Neural cell (in vitro differentiated cells): ENCODE measurements around the gene TNIP1. TPM values are rescaled to one million over a fixed set of nuclear protein-coding genes. Genes with fewer than 3 reads are reported as not detected.

Experiments used
- H2AFZ ChIP-seq: fragments of 200-600, 300-800 bp; sonication (generic), shearing (Covaris generic); 2 replicates; pipeline ENCODE4 v1.6.0; 2014; ENCODE audit warnings: low read depth, mild to moderate bottlenecking, antibody characterized with exemption, low read length, moderate library complexity
- H3F3A ChIP-seq: fragments of 200-600 bp; shearing (Covaris generic); 2 replicates; pipeline ENCODE4 v1.6.1; 2016; ENCODE audit warnings: mild to moderate bottlenecking, moderate library complexity, mixed read lengths, antibody characterized with exemption, low read length; ENCODE audit not compliant: insufficient read depth, poor library complexity, severe bottlenecking
- H3K27ac ChIP-seq: fragments of 200-600, 300-800 bp; sonication (generic), shearing (Covaris generic); 2 replicates; pipeline ENCODE4 v1.5.1; 2014; ENCODE audit warnings: mild to moderate bottlenecking, low read length, moderate library complexity
- H3K27me3 ChIP-seq: fragments of 300-800, 200-600 bp; sonication (generic), shearing (Covaris generic); 2 replicates; pipeline ENCODE4 v1.6.0; 2014; ENCODE audit warnings: mild to moderate bottlenecking, low read depth, low read length, moderate library complexity; ENCODE audit not compliant: insufficient read depth
- H3K36me3 ChIP-seq: fragments of 300-800, 200-600 bp; sonication (generic), shearing (Covaris generic); 2 replicates; pipeline ENCODE4 v1.5.1; 2014; ENCODE audit warnings: mild to moderate bottlenecking, antibody characterized with exemption, low read length, moderate library complexity; ENCODE audit not compliant: insufficient read depth
- H3K4me2 ChIP-seq: fragments of 300-800, 200-600 bp; sonication (generic), shearing (Covaris generic); 2 replicates; pipeline ENCODE4 v1.6.0; 2014; ENCODE audit warnings: mild to moderate bottlenecking, low read length
- H3K4me3 ChIP-seq: fragments of 300-800, 200-600 bp; sonication (generic), shearing (Covaris generic); 2 replicates; pipeline ENCODE4 v1.5.1; 2014; ENCODE audit warnings: mild to moderate bottlenecking, low read length, moderate library complexity
- H3K79me2 ChIP-seq: fragments of 200-600 bp; shearing (Covaris generic); replicated peaks from 2 replicates; pipeline ENCODE4 v1.6.0; 2014; ENCODE audit warnings: mild to moderate bottlenecking, low read length, moderate library complexity; ENCODE audit not compliant: insufficient read depth
- H3K9ac ChIP-seq: fragments of 300-800, 200-600 bp; sonication (generic), shearing (Covaris generic); 2 replicates; pipeline ENCODE4 v1.6.1; 2016; ENCODE audit warnings: mild to moderate bottlenecking, low read length, mixed read lengths
- H3K9me2 ChIP-seq: fragments of 200-600 bp; shearing (Covaris generic); 2 replicates; pipeline ENCODE4 v1.6.1; 2016; ENCODE audit warnings: mild to moderate bottlenecking, low read length, mixed read lengths; ENCODE audit not compliant: insufficient read depth
- H3K9me3 ChIP-seq: fragments of 200-600, 300-800 bp; sonication (generic), shearing (Covaris generic); 2 replicates; pipeline ENCODE4 v1.6.1; 2016; ENCODE audit warnings: mild to moderate bottlenecking, mixed run types, low read length, moderate library complexity, mixed read lengths
- H4K20me1 ChIP-seq: fragments of 200-600 bp; shearing (Covaris generic); 2 replicates; pipeline ENCODE4 v1.6.1; 2016; ENCODE audit warnings: mild to moderate bottlenecking, mixed run types; ENCODE audit not compliant: insufficient read depth
- EP300 ChIP-seq: fragments of 450-650 bp; conservative IDR thresholded peaks from 2 replicates; pipeline ENCODE4 v1.6.1; 2014; ENCODE audit warnings: antibody characterized with exemption, mild to moderate bottlenecking, moderate library complexity; ENCODE audit not compliant: poor library complexity, severe bottlenecking
- EZH2 ChIP-seq: fragments of 200-600, 300-800 bp; shearing (Covaris generic), sonication (generic); IDR thresholded peaks from 2 replicates; pipeline ENCODE4 v1.6.1; 2014; ENCODE audit warnings: antibody characterized with exemption, low read length, borderline replicate concordance, mild to moderate bottlenecking; ENCODE audit not compliant: insufficient read depth, poor library complexity, severe bottlenecking
- MXI1 ChIP-seq: fragments of 450-650 bp; conservative IDR thresholded peaks from 2 replicates; pipeline ENCODE4 v1.6.1; 2014; ENCODE audit warnings: antibody characterized with exemption, mild to moderate bottlenecking; ENCODE audit not compliant: poor library complexity, severe bottlenecking
- POLR2AphosphoS5 ChIP-seq: IDR thresholded peaks from 2 replicates; pipeline ENCODE4 v1.6.1; 2012
- RAD21 ChIP-seq: fragments of 450-650 bp; conservative IDR thresholded peaks from 2 replicates; pipeline ENCODE4 v1.6.1; 2014; ENCODE audit warnings: antibody characterized with exemption, mild to moderate bottlenecking, moderate library complexity
- SMC3 ChIP-seq: fragments of 450-650 bp; conservative IDR thresholded peaks from 2 replicates; pipeline ENCODE4 v1.6.1; 2014; ENCODE audit warnings: antibody characterized with exemption, mild to moderate bottlenecking, moderate library complexity; ENCODE audit not compliant: poor library complexity
- TAF1 ChIP-seq: IDR thresholded peaks from 2 replicates; pipeline ENCODE4 v1.6.1; 2012; ENCODE audit warnings: low read depth
- polyA plus RNA-seq: library from polyadenylated mRNA; depleted of rRNA; stranded (reverse); fragments of >200 nt; gene quantifications from 2 replicates; pipeline ENCODE4 v1.2.3, GENCODE V29; 2014
- TF ChIP-seq, protein P1 (sequence below): IDR thresholded peaks from 2 replicates; pipeline ENCODE4 v1.6.1; 2012; ENCODE audit warnings: borderline replicate concordance
- TF ChIP-seq, protein P2 (sequence below): fragments of 450-650 bp; IDR thresholded peaks from 2 replicates; pipeline ENCODE4 v1.5.1; 2014; ENCODE audit warnings: antibody characterized with exemption, mild to moderate bottlenecking, moderate library complexity; ENCODE audit not compliant: poor library complexity, severe bottlenecking

The TNIP1 gene
- polyA plus RNA-seq, 1 donor from 2014 or later: 3.3 TPM

- no peaks in the 10 kb centered on the region for H3F3A ChIP-seq
- no peak overlapping the region for H2AFZ ChIP-seq
- TF ChIP-seq MXI1 (no peak), EP300 (no peak), RAD21 (no peak), EZH2 (no peak), TAF1 (no peak), POLR2AphosphoS5 (no peak), SMC3 (no peak)
- TF ChIP-seq, protein P1, sequence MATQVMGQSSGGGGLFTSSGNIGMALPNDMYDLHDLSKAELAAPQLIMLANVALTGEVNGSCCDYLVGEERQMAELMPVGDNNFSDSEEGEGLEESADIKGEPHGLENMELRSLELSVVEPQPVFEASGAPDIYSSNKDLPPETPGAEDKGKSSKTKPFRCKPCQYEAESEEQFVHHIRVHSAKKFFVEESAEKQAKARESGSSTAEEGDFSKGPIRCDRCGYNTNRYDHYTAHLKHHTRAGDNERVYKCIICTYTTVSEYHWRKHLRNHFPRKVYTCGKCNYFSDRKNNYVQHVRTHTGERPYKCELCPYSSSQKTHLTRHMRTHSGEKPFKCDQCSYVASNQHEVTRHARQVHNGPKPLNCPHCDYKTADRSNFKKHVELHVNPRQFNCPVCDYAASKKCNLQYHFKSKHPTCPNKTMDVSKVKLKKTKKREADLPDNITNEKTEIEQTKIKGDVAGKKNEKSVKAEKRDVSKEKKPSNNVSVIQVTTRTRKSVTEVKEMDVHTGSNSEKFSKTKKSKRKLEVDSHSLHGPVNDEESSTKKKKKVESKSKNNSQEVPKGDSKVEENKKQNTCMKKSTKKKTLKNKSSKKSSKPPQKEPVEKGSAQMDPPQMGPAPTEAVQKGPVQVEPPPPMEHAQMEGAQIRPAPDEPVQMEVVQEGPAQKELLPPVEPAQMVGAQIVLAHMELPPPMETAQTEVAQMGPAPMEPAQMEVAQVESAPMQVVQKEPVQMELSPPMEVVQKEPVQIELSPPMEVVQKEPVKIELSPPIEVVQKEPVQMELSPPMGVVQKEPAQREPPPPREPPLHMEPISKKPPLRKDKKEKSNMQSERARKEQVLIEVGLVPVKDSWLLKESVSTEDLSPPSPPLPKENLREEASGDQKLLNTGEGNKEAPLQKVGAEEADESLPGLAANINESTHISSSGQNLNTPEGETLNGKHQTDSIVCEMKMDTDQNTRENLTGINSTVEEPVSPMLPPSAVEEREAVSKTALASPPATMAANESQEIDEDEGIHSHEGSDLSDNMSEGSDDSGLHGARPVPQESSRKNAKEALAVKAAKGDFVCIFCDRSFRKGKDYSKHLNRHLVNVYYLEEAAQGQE: no peak
- TF ChIP-seq, protein P2, sequence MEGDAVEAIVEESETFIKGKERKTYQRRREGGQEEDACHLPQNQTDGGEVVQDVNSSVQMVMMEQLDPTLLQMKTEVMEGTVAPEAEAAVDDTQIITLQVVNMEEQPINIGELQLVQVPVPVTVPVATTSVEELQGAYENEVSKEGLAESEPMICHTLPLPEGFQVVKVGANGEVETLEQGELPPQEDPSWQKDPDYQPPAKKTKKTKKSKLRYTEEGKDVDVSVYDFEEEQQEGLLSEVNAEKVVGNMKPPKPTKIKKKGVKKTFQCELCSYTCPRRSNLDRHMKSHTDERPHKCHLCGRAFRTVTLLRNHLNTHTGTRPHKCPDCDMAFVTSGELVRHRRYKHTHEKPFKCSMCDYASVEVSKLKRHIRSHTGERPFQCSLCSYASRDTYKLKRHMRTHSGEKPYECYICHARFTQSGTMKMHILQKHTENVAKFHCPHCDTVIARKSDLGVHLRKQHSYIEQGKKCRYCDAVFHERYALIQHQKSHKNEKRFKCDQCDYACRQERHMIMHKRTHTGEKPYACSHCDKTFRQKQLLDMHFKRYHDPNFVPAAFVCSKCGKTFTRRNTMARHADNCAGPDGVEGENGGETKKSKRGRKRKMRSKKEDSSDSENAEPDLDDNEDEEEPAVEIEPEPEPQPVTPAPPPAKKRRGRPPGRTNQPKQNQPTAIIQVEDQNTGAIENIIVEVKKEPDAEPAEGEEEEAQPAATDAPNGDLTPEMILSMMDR: no peak
- H3K36me3 ChIP-seq: no peaks in the 10 kb centered on the region
- H3K9me2 ChIP-seq: no peaks in the 10 kb centered on the region
- no peaks in the 10 kb centered on the region for H3K9me3 ChIP-seq
- no peak overlapping the region for H3K4me3 ChIP-seq
- H3K27me3 ChIP-seq: no peaks in the 10 kb centered on the region
- H3K79me2 ChIP-seq: no peaks in the 10 kb centered on the region
- H3K4me2 ChIP-seq: no peak overlapping the region
- H3K9ac ChIP-seq: no peak overlapping the region
- no peak overlapping the region for H3K27ac ChIP-seq
- H4K20me1 ChIP-seq: no peaks in the 10 kb centered on the region
Measured at GRCh38 chr5:151084363-151084762, 3.5 kb upstream of the TNIP1 start.

- Histone ChIP-seq H3F3A (no peaks in the 10 kb centered on the region), H3K36me3 (no peaks in the 10 kb centered on the region), H3K9me3 (no peaks in the 10 kb centered on the region), H3K27ac (no peak overlapping the region), H3K4me3 (no peak overlapping the region), H3K4me2 (no peak overlapping the region), H3K9me2 (no peaks in the 10 kb centered on the region), H3K9ac (no peak overlapping the region), H4K20me1 (no peaks in the 10 kb centered on the region), H3K79me2 (no peaks in the 10 kb centered on the region), H3K27me3 (no peaks in the 10 kb centered on the region), H2AFZ (no peak overlapping the region)
- TF ChIP-seq TAF1 (no peak), EP300 (no peak), MXI1 (no peak), EZH2 (no peak), SMC3 (no peak), RAD21 (no peak), POLR2AphosphoS5 (no peak)
- TF ChIP-seq, protein P1: no peak
- TF ChIP-seq, protein P2: no peak
Measured at GRCh38 chr5:151083081-151083676, 2.3 kb upstream of the TNIP1 start.
